HG03066 (cell line): ENCODE results near the gene FTO.

Experiments
- ATAC-seq: cut with Tn5 transposase; IDR thresholded peaks from one replicate; pipeline ENCODE4 v1.9.1; 2021; ENCODE audit warnings: low read depth; ENCODE audit not compliant: unreplicated experiment

Gene FTO

GRCh38 chr16:53891409-53892139, 187.6 kb downstream of the FTO start:
- ATAC-seq, result no peak

- no peak for ATAC-seq
Observed at GRCh38 chr16:53892155-53892554, 188.2 kb downstream of the FTO start.

- ATAC-seq, result no peak
Observed at GRCh38 chr16:53893731-53894435, 189.9 kb downstream of the FTO start.

GRCh38 chr16:53894686-53895085, 190.7 kb downstream of the FTO start:
- ATAC-seq, result no peak

GRCh38 chr16:53895433-53895832, 191.5 kb downstream of the FTO start:
- ATAC-seq, result no peak

GRCh38 chr16:53895851-53896250, 191.9 kb downstream of the FTO start:
- ATAC-seq, result no peak

GRCh38 chr16:53896722-53897121, 192.8 kb downstream of the FTO start:
- ATAC-seq, result no peak

- no peak for ATAC-seq
Observed at GRCh38 chr16:53898993-53899392, 195.0 kb downstream of the FTO start.

- no peak for ATAC-seq
Observed at GRCh38 chr16:53899431-53899830, 195.5 kb downstream of the FTO start.

- no peak for ATAC-seq
Observed at GRCh38 chr16:53900667-53901066, 196.7 kb downstream of the FTO start.

GRCh38 chr16:53901408-53901807, 197.5 kb downstream of the FTO start:
- no peak for ATAC-seq

- ATAC-seq, result no peak
Observed at GRCh38 chr16:53904533-53904932, 200.6 kb downstream of the FTO start.

- no peak for ATAC-seq
Observed at GRCh38 chr16:53905028-53905427, 201.1 kb downstream of the FTO start.

- ATAC-seq, result no peak
Observed at GRCh38 chr16:53908731-53909130, 204.8 kb downstream of the FTO start.

- no peak for ATAC-seq
Observed at GRCh38 chr16:53910990-53911389, 207.0 kb downstream of the FTO start.

GRCh38 chr16:53911513-53911912, 207.6 kb downstream of the FTO start:
- ATAC-seq, result no peak

- no peak for ATAC-seq
Observed at GRCh38 chr16:53912155-53912554, 208.2 kb downstream of the FTO start.

- no peak for ATAC-seq
Observed at GRCh38 chr16:53913099-53913870, 209.3 kb downstream of the FTO start.

- ATAC-seq, result no peak
Observed at GRCh38 chr16:53913920-53914319, 210.0 kb downstream of the FTO start.

GRCh38 chr16:53914736-53915135, 210.8 kb downstream of the FTO start:
- no peak for ATAC-seq

GRCh38 chr16:53915452-53916160, 211.7 kb downstream of the FTO start:
- no peak for ATAC-seq
